GM12892 (cell line): ENCODE data around the gene NEK10.

Experiments
- POLR2AphosphoS5 ChIP-seq: IDR thresholded peaks from 2 replicates; pipeline ENCODE4 v1.6.1; 2011; ENCODE audit warnings: low read depth, low read length, control low read depth
- TAF1 ChIP-seq: IDR thresholded peaks from 2 replicates; pipeline ENCODE4 v1.6.1; 2011; ENCODE audit warnings: low read depth, mild to moderate bottlenecking, control low read depth, low read length, borderline replicate concordance

DNA sequence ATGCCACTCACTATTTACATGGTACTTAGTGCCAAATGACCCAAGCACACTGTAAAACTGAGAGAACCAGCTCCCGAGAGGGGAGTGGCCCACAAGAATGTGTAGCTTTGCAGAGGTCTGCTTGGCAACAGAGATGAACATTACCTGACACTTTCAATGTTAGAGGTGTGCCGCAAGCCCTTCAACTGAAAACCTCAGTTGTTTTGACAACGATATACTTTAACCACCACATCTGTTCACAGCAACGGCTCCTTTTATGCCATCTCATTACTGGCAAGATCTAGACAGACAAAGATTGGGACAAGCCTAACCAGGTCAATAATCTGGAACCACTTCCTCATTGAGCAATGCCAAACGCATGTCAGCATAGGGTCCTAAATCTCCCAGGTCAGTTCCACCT lies 23.7 kb downstream of the NEK10 start:
- no peak for TF ChIP-seq TAF1
- TF ChIP-seq POLR2AphosphoS5 = no peak
